ENCODE data around the gene ALKBH3. TPM values are rescaled to one million over a fixed set of nuclear protein-coding genes. Genes with fewer than 3 reads are reported as not detected.

ALKBH3 gene
- total RNA-seq, 2 donors from 2014 or later: 9.3 to 13.9 TPM

GRCh38 chr11:43942662-43943371 is 62.2 kb downstream of the ALKBH3 start:
- peak overlapping the region; percentile 74 for H3K4me3 ChIP-seq (ENCODE audit: low read length)
- H3K27me3 ChIP-seq (ENCODE audit: control insufficient read depth, insufficient read depth, low read length, poor library complexity, severe bottlenecking): peaks cover 62% of the 10 kb centered on the region
- Mint-ChIP-seq H3K9me3 (no peaks in the 10 kb centered on the region), H3K27ac (no peak overlapping the region), H3K27me3 (ENCODE audit: insufficient read depth) (peaks cover 72% of the 10 kb centered on the region), H3K4me1 (peaks cover 7% of the 10 kb centered on the region), H3K4me3 (peak overlapping the region; percentile 66), H3K36me3 (ENCODE audit: low read depth) (no peaks in the 10 kb centered on the region)
- DNase-seq: peak; percentile 79
- peaks cover 3% of the 10 kb centered on the region for H3K4me1 ChIP-seq (ENCODE audit: control insufficient read depth, insufficient read depth, low read length)
- H3K36me3 ChIP-seq (ENCODE audit: control insufficient read depth, insufficient read depth, low read length): no peaks in the 10 kb centered on the region
- H3K27ac ChIP-seq (ENCODE audit: low read depth, low read length): no peak overlapping the region
- H3K9ac ChIP-seq (ENCODE audit: extremely low read depth, low read length, poor library complexity, severe bottlenecking): no peak overlapping the region
- TF ChIP-seq CTCF (conservative IDR thresholded peaks at IDR 0.05): no peak
- H3K9me3 ChIP-seq (ENCODE audit: control insufficient read depth, low read length): no peaks in the 10 kb centered on the region
- 1% methylated on average over 32 to 90 of the region's 94 CpGs for WGBS, 2 experiments (ENCODE audit: insufficient coverage in 1 of 2, insufficient read length in 1 of 2)

- no peak overlapping the region for H3K27ac ChIP-seq (ENCODE audit: low read depth, low read length)
- H3K9me3 ChIP-seq (ENCODE audit: control insufficient read depth, low read length): no peaks in the 10 kb centered on the region
- DNase-seq: peak; percentile 63
- WGBS, 2 experiments (ENCODE audit: insufficient coverage in 1 of 2, insufficient read length in 1 of 2): 1 to 2% methylated on average over 10 to 48 of the region's 48 CpGs
- Mint-ChIP-seq H3K4me3 (peak overlapping the region; percentile 66), H3K27ac (no peak overlapping the region), H3K4me1 (peaks cover 7% of the 10 kb centered on the region), H3K36me3 (ENCODE audit: low read depth) (no peaks in the 10 kb centered on the region), H3K27me3 (ENCODE audit: insufficient read depth) (peaks cover 66% of the 10 kb centered on the region), H3K9me3 (no peaks in the 10 kb centered on the region)
- H3K4me1 ChIP-seq (ENCODE audit: control insufficient read depth, insufficient read depth, low read length): peaks cover 3% of the 10 kb centered on the region
- H3K4me3 ChIP-seq (ENCODE audit: low read length): peak overlapping the region; percentile 74
- peaks cover 59% of the 10 kb centered on the region for H3K27me3 ChIP-seq (ENCODE audit: control insufficient read depth, insufficient read depth, low read length, poor library complexity, severe bottlenecking)
- no peaks in the 10 kb centered on the region for H3K36me3 ChIP-seq (ENCODE audit: control insufficient read depth, insufficient read depth, low read length)
- no peak overlapping the region for H3K9ac ChIP-seq (ENCODE audit: extremely low read depth, low read length, poor library complexity, severe bottlenecking)
- TF ChIP-seq CTCF (conservative IDR thresholded peaks at IDR 0.05): no peak
Observed at GRCh38 chr11:43943372-43943930, 62.8 kb downstream of the ALKBH3 start.

GRCh38 chr11:43943931-43944751 is 63.5 kb downstream of the ALKBH3 start:
- peak; percentile 73 for DNase-seq
- H3K9ac ChIP-seq (ENCODE audit: extremely low read depth, low read length, poor library complexity, severe bottlenecking): no peak overlapping the region

More at GRCh38 chr11:43943931-43944751, 63.5 kb downstream of the ALKBH3 start:
- WGBS, 2 experiments (ENCODE audit: insufficient coverage in 1 of 2, insufficient read length in 1 of 2): 3 to 6% methylated on average over 17 to 54 of the region's 54 CpGs
- peaks cover 65% of the 10 kb centered on the region for H3K27me3 Mint-ChIP-seq (ENCODE audit: insufficient read depth)
- Histone ChIP-seq H3K27ac (ENCODE audit: low read depth, low read length) (no peak overlapping the region), H3K36me3 (ENCODE audit: control insufficient read depth, insufficient read depth, low read length) (no peaks in the 10 kb centered on the region), H3K9me3 (ENCODE audit: control insufficient read depth, low read length) (no peaks in the 10 kb centered on the region), H3K27me3 (ENCODE audit: control insufficient read depth, insufficient read depth, low read length, poor library complexity, severe bottlenecking) (peaks cover 59% of the 10 kb centered on the region), H3K4me3 (ENCODE audit: low read length) (peak overlapping the region; percentile 74), H3K4me1 (ENCODE audit: control insufficient read depth, insufficient read depth, low read length) (peaks cover 3% of the 10 kb centered on the region)
- no peak for TF ChIP-seq CTCF (conservative IDR thresholded peaks at IDR 0.05)
- peaks cover 7% of the 10 kb centered on the region for H3K4me1 Mint-ChIP-seq
- no peaks in the 10 kb centered on the region for H3K36me3 Mint-ChIP-seq (ENCODE audit: low read depth)
- H3K27ac Mint-ChIP-seq: no peak overlapping the region
- no peaks in the 10 kb centered on the region for H3K9me3 Mint-ChIP-seq
- H3K4me3 Mint-ChIP-seq: peak overlapping the region; percentile 66

Data from endodermal cell (in vitro differentiated cells).